OCI-LY7 (cell line): ENCODE measurements around the gene STAT2. TPM values are rescaled to one million over a fixed set of nuclear protein-coding genes. Genes with fewer than 3 reads are reported as not detected.
"Not testable (repeated sequence)": the region's sequence is repeated elsewhere in the genome, so short reads cannot be mapped to it uniquely, and the experiment has no call there.

ENCODE experiments used
- BruUV-seq: library from RNA; stranded (reverse); fragments of 400-500 nt; replicated peaks from 2 replicates; lab custom pipeline; 2021; lab: Mats Ljungman, UMichigan
- CTCF ChIA-PET: fragments of 300-600 bp; sonication (Branson Sonifier 250); formaldehyde crosslinking; loops from one replicate; lab custom pipeline; 2022; ENCODE audit warnings: antibody characterized with exemption; ENCODE audit not compliant: unreplicated experiment; lab: Charles Lee
- POLR2A ChIA-PET: fragments of 300-600 bp; sonication (Branson Sonifier 250); formaldehyde crosslinking; loops from one replicate; lab custom pipeline; 2022; ENCODE audit warnings: antibody characterized with exemption; lab: Charles Lee
- DNase-seq: peaks from one replicate; pipeline ENCODE4 v3.0.0-alpha.2; 2015; ENCODE audit warnings: low spot score
- H2AFZ ChIP-seq: fragments of 200-600 bp; sonication (generic), shearing (Covaris generic); 2 replicates; pipeline ENCODE4 v1.6.1; 2014; ENCODE audit warnings: mild to moderate bottlenecking, antibody characterized with exemption, low read length, moderate library complexity
- H3K27ac ChIP-seq: fragments of 200-600 bp; sonication (generic); 2 replicates; pipeline ENCODE4 v1.5.1; 2014; ENCODE audit warnings: mixed run types, low read depth, mild to moderate bottlenecking, moderate library complexity, low read length, inconsistent platforms; ENCODE audit not compliant: poor library complexity, severe bottlenecking
- H3K36me3 ChIP-seq: fragments of 200-600 bp; sonication (generic); 2 replicates; pipeline ENCODE4 v1.6.1; 2014; ENCODE audit warnings: mild to moderate bottlenecking, antibody characterized with exemption, low read length, moderate library complexity, mixed read lengths; ENCODE audit not compliant: insufficient read depth
- H3K4me1 ChIP-seq: fragments of 200-600 bp; sonication (generic); 2 replicates; pipeline ENCODE4 v1.5.1; 2014; ENCODE audit warnings: mild to moderate bottlenecking, low read length; ENCODE audit not compliant: insufficient read depth, poor library complexity, severe bottlenecking
- H3K4me2 ChIP-seq: fragments of 200-600 bp; sonication (generic); 2 replicates; pipeline ENCODE4 v1.6.1; 2014; ENCODE audit warnings: mild to moderate bottlenecking, low read length
- H3K4me3 ChIP-seq: fragments of 200-600 bp; sonication (generic); 2 replicates; pipeline ENCODE4 v1.5.1; 2014; ENCODE audit warnings: mild to moderate bottlenecking, low read depth, low read length; ENCODE audit not compliant: poor library complexity, severe bottlenecking
- H3K79me2 ChIP-seq: fragments of 200-600 bp; sonication (generic); 2 replicates; pipeline ENCODE4 v1.6.1; 2016; ENCODE audit warnings: low read depth, mild to moderate bottlenecking, low read length, moderate library complexity, mixed read lengths; ENCODE audit not compliant: insufficient read depth
- H3K9me2 ChIP-seq: fragments of 200-600 bp; sonication (generic); 2 replicates; pipeline ENCODE4 v1.6.1; 2016; ENCODE audit warnings: mild to moderate bottlenecking, low read length, mixed read lengths; ENCODE audit not compliant: insufficient read depth
- H3K9me3 ChIP-seq: fragments of 200-600 bp; sonication (generic); 2 replicates; pipeline ENCODE4 v1.6.1; 2014; ENCODE audit warnings: mild to moderate bottlenecking, mixed run types, low read length, mixed read lengths
- H4K20me1 ChIP-seq: fragments of 200-600 bp; sonication (generic); 2 replicates; pipeline ENCODE4 v1.6.1; 2014; ENCODE audit warnings: mild to moderate bottlenecking, antibody characterized with exemption, low read length, moderate library complexity, mixed read lengths; ENCODE audit not compliant: insufficient read depth
- EZH2phosphoT487 ChIP-seq: fragments of 200-600 bp; sonication (generic); IDR thresholded peaks from 2 replicates; pipeline ENCODE4 v1.6.1; 2018; ENCODE audit warnings: low read depth, borderline replicate concordance, mild to moderate bottlenecking, mixed run types, antibody characterized with exemption, low read length, moderate library complexity, mixed read lengths
- intact Hi-C: fragments of 100-400 bp; cut with micrococcal nuclease; formaldehyde crosslinking; loops from one replicate; pipeline ENCODE4 v1.10.0; 2022; ENCODE audit not compliant: unreplicated experiment
- total RNA-seq, 2 experiments: library from RNA; depleted of rRNA in 1 of 2; stranded (reverse); fragments of >200 nt in 1 of 2; shearing (Covaris generic) in 1 of 2; gene quantifications; 2 replicates each; pipeline ENCODE4 v1.2.3, GENCODE V29; 2014 to 2022
- TF ChIP-seq, protein P1 (sequence below): fragments of 200-600 bp; sonication (generic); conservative IDR thresholded peaks from 2 replicates; pipeline ENCODE4 v1.5.1; 2014; ENCODE audit warnings: mild to moderate bottlenecking, antibody characterized with exemption, low read length, moderate library complexity, mixed read lengths

STAT2 gene
- total RNA-seq, 2 experiments from 2014 or later, result 75.3 to 126 TPM

DNA sequence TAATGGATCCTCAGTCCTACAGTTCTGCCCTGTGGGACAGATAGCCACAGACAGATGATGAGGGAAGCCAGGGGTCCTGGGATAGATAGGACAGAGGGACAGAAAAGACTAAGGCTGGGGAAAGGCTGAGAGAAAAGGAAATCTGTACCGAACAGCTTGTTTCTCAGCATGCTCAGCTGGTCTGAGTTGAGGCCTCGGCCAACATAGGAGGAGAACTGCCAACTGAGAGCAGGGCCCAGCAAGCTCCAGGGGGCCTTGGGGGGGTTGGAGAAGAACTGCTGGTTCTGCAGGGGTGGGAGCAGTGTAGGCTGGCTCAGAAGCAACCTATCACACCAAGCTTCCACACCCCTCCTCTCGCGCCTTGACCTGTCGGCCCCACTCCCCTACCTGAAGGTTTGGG lies 11.1 kb downstream of the STAT2 start:
- H3K4me3 ChIP-seq, result no peak overlapping the region
- H3K4me2 ChIP-seq, result no peak overlapping the region
- H3K9me2 ChIP-seq, result no peaks in the 10 kb centered on the region
- no peak overlapping the region for H3K27ac ChIP-seq
- no peak for DNase-seq
- no peaks in the 10 kb centered on the region for H4K20me1 ChIP-seq
- TF ChIP-seq, protein P1, sequence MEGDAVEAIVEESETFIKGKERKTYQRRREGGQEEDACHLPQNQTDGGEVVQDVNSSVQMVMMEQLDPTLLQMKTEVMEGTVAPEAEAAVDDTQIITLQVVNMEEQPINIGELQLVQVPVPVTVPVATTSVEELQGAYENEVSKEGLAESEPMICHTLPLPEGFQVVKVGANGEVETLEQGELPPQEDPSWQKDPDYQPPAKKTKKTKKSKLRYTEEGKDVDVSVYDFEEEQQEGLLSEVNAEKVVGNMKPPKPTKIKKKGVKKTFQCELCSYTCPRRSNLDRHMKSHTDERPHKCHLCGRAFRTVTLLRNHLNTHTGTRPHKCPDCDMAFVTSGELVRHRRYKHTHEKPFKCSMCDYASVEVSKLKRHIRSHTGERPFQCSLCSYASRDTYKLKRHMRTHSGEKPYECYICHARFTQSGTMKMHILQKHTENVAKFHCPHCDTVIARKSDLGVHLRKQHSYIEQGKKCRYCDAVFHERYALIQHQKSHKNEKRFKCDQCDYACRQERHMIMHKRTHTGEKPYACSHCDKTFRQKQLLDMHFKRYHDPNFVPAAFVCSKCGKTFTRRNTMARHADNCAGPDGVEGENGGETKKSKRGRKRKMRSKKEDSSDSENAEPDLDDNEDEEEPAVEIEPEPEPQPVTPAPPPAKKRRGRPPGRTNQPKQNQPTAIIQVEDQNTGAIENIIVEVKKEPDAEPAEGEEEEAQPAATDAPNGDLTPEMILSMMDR, result no peak
- no peak for TF ChIP-seq EZH2phosphoT487
- ChIA-PET POLR2A (interaction anchor here (0.9 to 6.5 kb wide), 3 partner anchors 10 to 16 kb away, joined by 3 to 47 read pairs (median 6); partner anchors contain the start of genes IL23A and STAT2), CTCF (interaction anchor here (0.6 kb wide), 1 partner anchor 14 kb away, joined by 6 read pairs; no protein-coding TSS in a partner anchor)
- H3K4me1 ChIP-seq, result no peaks in the 10 kb centered on the region
- H2AFZ ChIP-seq, result no peak overlapping the region
- intact Hi-C loops, result no loop called here
- H3K36me3 ChIP-seq, result peaks cover 89% of the 10 kb centered on the region
- H3K9me3 ChIP-seq, result no peaks in the 10 kb centered on the region
- no TSS peak for BruUV-seq
- no peaks in the 10 kb centered on the region for H3K79me2 ChIP-seq

DNA sequence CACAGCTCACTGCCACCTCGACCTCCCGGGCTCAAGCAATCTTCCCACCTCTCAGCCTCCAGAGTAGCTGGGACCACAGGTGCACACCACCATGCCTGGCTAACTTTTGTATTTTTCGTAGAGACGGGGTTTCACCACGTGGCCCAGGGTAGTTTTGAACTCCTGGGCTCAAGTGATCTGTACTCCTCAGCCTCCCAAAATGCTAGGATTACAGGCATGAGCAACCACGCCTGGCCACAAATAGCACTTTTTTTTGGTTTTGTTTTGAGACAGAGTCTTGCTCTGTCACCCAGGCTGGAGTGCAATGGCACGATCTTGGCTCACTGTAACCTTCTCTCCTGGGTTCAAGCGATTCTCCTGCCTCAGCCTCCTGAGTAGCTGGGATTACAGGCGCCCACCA lies 12.7 kb downstream of the STAT2 start:
- H3K4me1 ChIP-seq, result not testable (repeated sequence)

DNA sequence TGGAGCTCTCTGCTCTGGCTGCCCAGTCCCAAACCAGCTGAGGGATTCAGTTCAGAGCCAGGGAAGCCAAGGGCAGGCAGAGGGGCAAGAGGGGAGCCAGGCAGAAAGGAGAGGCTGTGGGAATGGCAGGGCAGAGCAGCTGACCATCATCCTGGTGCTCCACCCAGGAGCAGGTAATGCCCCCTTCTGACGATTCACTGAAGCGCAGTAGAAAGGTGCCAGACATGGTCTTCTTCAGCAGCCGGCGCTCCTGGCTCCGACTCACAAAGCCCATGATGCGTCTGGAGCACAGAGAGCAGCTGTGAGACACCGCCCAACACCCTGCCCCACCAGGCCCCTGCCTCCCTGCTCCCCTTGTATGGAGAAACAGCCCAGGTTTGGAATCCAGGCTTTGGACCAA lies 13.2 kb downstream of the STAT2 start:
- TF ChIP-seq, protein P1, result peak; percentile 34; the same call in 1 of the 2 replicates
- TF ChIP-seq EZH2phosphoT487, result no peak
- no peak for DNase-seq
- Histone ChIP-seq H3K27ac (no peak overlapping the region), H4K20me1 (no peaks in the 10 kb centered on the region), H3K9me2 (no peaks in the 10 kb centered on the region), H3K36me3 (peaks cover 88% of the 10 kb centered on the region), H3K4me1 (no peaks in the 10 kb centered on the region), H3K79me2 (no peaks in the 10 kb centered on the region), H3K4me3 (no peak overlapping the region), H3K4me2 (no peak overlapping the region), H3K9me3 (no peaks in the 10 kb centered on the region), H2AFZ (no peak overlapping the region)
- ChIA-PET POLR2A (interaction anchor here (0.7 to 6.5 kb wide), 2 partner anchors 13 to 61 kb away, joined by 4 to 47 read pairs; partner anchors contain the start of gene STAT2), CTCF (interaction anchor here (1.2 kb wide), 1 partner anchor 13 kb away, joined by 4 read pairs; the partner anchor contains the start of gene STAT2)
- no TSS peak for BruUV-seq
- intact Hi-C loops, result no loop called here

More for the DNA sequence above, 12.7 kb downstream of the STAT2 start:
- H3K9me2 ChIP-seq, BruUV-seq, H3K27ac ChIP-seq, DNase-seq, H3K4me3 ChIP-seq, CTCF ChIA-PET, H3K4me2 ChIP-seq, intact Hi-C loops, H4K20me1 ChIP-seq, H2AFZ ChIP-seq, H3K9me3 ChIP-seq, H3K79me2 ChIP-seq: not testable (repeated sequence)
- POLR2A ChIA-PET, result interaction anchor here (0.6 to 6.5 kb wide), 3 partner anchors 12 to 585 kb away, joined by 4 to 47 read pairs (median 4); partner anchors contain the start of gene STAT2
- H3K36me3 ChIP-seq, result peaks cover 91% of the 10 kb centered on the region

DNA sequence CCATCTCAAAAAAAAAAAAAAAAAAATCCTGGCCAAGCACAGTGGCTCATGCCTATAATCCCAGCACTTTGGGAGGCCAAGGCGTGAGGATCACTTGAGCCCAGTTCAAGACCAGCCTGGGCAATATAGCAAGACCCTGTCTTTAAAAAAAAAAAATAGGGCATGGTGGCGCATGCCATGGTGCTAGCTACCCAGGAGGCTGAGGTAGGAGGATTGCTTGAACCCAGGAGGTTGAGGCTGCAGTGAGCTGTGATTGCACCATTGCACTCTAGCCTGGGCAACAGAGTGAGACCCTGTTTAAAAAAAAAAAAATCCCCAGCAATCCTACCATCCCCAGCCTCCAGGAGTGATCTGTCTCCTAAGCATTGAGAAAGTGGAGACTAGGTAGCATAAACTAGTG lies 17.6 kb downstream of the STAT2 start:
- H3K9me2 ChIP-seq, H3K27ac ChIP-seq, BruUV-seq, DNase-seq, H3K4me2 ChIP-seq, H3K9me3 ChIP-seq, H4K20me1 ChIP-seq, H2AFZ ChIP-seq, intact Hi-C loops, H3K4me3 ChIP-seq, H3K79me2 ChIP-seq: not testable (repeated sequence)
- Histone ChIP-seq H3K4me1 (peaks cover 32% of the 10 kb centered on the region), H3K36me3 (peaks cover 58% of the 10 kb centered on the region)
- ChIA-PET CTCF (interaction anchor here (0.5 kb wide), 1 partner anchor 27 kb away, joined by 3 read pairs; no protein-coding TSS in a partner anchor), POLR2A (interaction anchor here (0.6 to 1.9 kb wide), 5 partner anchors 9 to 905 kb away, joined by 3 to 7 read pairs (median 4); no protein-coding TSS in a partner anchor)
